ENCODE results near the gene FMN2.

FMN2 gene

GRCh38 chr1:240457203-240457602 is 365.5 kb downstream of the FMN2 start:
- no peak for DNase-seq

- no peak for DNase-seq
These were observed 370.6 kb downstream of the FMN2 start for GRCh38 chr1:240462277-240462676.

- no peak for DNase-seq
These were observed 371.2 kb downstream of the FMN2 start for GRCh38 chr1:240462766-240463395.

- DNase-seq = no peak
These were observed 372.4 kb downstream of the FMN2 start for GRCh38 chr1:240464099-240464498.

GRCh38 chr1:240465531-240465940 is 373.9 kb downstream of the FMN2 start:
- DNase-seq = no peak

GRCh38 chr1:240466509-240466908 is 374.8 kb downstream of the FMN2 start:
- DNase-seq = no peak

GRCh38 chr1:240467895-240468294 is 376.2 kb downstream of the FMN2 start:
- DNase-seq = no peak

- DNase-seq = no peak
These were observed 377.0 kb downstream of the FMN2 start for GRCh38 chr1:240468656-240469055.

GRCh38 chr1:240474133-240474614 is 382.5 kb downstream of the FMN2 start:
- peak in 1 of 3 donors; percentile 18 for DNase-seq

GRCh38 chr1:240475832-240476231 is 384.1 kb downstream of the FMN2 start:
- no peak for DNase-seq

- no peak for DNase-seq
These were observed 386.9 kb downstream of the FMN2 start for GRCh38 chr1:240478536-240478935.

GRCh38 chr1:240484804-240485443 is 393.2 kb downstream of the FMN2 start:
- no peak for DNase-seq

GRCh38 chr1:240486611-240487010 is 394.9 kb downstream of the FMN2 start:
- DNase-seq = no peak

- no peak for DNase-seq
These were observed 395.8 kb downstream of the FMN2 start for GRCh38 chr1:240487493-240487892.

- DNase-seq = no peak
These were observed 399.5 kb downstream of the FMN2 start for GRCh38 chr1:240491156-240491555.

GRCh38 chr1:240491796-240492195 is 400.1 kb downstream of the FMN2 start:
- DNase-seq = no peak

- DNase-seq = no peak
These were observed 401.3 kb downstream of the FMN2 start for GRCh38 chr1:240492832-240493440.

- no peak for DNase-seq
These were observed 403.9 kb downstream of the FMN2 start for GRCh38 chr1:240495601-240496000.

- no peak for DNase-seq
These were observed 404.7 kb downstream of the FMN2 start for GRCh38 chr1:240496356-240496755.

GRCh38 chr1:240496941-240497340 is 405.3 kb downstream of the FMN2 start:
- no peak for DNase-seq

GRCh38 chr1:240497908-240498307 is 406.2 kb downstream of the FMN2 start:
- DNase-seq = no peak

GRCh38 chr1:240498335-240498734 is 406.7 kb downstream of the FMN2 start:
- DNase-seq = no peak

- DNase-seq = no peak
These were observed 407.3 kb downstream of the FMN2 start for GRCh38 chr1:240499012-240499411.

GRCh38 chr1:240500647-240501046 is 409.0 kb downstream of the FMN2 start:
- DNase-seq = no peak

All from suppressor macrophage treated with lipopolysaccharide for 1 hour (primary cell).